Hematopoietic multipotent progenitor cell treated with erythropoietin and hydrocortisone succinate and interleukin-3 and kit ligand, for 6 days (in vitro differentiated cells): ENCODE data around the gene GUCA2B.

ENCODE experiments used
- DNase-seq: peaks from one replicate; pipeline ENCODE4 v3.0.0-alpha.2; 2015

The GUCA2B gene

DNA sequence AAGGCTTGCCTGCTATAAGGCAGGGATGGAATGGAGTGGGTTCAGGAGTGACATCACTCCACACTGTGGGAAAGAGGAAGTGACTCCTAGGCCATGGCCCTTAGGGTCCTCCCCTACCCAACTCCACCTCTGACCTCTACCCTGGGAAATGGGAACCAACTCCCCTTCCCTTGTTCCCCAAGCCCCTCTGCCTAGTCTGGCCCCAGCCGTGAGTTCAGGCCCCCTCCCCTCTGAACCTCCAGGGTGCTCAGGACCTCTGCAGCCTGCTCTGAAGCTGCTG lies 15.1 kb downstream of the GUCA2B start:
- no peak for DNase-seq

DNA sequence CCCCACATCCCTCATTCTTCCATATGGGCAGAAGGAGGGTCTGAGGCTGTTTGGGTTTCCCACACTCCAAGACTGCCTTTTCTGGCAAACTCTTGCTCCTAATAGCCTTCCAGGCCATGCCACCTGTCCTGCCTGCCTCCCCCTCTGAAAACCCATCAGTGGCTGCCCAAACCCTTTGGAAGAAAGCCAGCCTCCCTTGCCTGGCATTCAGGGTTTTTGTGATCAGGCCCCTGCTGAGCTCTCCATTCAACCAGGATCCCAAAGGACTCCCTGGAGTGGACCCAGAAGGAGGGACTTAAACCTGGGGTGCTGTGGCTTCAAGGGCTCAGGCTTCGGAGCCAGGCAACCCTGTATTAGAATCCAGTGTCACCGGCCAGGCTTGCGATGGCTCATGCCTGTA lies 15.6 kb downstream of the GUCA2B start:
- no peak for DNase-seq

- no peak for DNase-seq
These were observed 17.8 kb downstream of the GUCA2B start for GRCh38 chr1:42170779-42171621.

GRCh38 chr1:42171679-42172266 lies 18.6 kb downstream of the GUCA2B start:
- DNase-seq, result no peak

- DNase-seq, result no peak
These were observed 19.3 kb downstream of the GUCA2B start for GRCh38 chr1:42172381-42173133.

DNA sequence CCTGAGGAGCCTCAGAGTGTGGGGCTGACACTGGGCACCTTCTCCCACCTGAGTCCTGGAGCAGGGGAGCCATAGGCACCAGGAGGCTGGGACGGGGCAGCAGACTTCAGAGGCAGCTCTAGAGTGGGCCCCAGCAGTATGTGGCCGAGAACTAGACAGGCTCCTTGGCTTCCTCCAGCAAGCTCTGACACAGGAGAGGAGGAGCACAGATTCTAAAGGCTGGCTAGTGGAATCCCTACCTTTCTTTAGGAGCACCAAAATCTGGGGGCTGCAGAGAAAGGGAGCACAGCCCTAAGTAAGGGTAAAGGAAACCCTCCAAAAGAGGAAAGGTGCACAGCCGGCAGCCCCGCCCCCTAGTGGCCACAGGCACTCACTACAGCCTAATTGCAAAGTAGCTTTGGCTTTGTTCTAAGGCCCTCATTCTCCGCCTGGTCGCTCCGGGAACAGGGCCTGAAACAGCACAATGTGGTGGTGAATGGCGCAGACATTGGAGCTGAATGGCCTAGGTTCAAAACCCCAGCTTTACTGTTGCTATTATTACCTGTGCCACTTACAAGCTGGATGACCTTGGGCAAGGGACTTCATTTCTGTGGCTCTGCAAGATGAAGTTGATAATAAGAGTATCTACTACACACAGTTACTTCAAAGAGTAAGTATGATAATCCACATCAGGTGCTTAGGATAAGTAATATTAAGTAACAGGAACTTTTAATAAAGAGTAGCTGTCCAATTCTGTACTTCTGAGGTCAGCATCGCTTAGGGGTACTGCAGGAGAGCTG lies 20.1 kb downstream of the GUCA2B start:
- peak; percentile 74 for DNase-seq

DNA sequence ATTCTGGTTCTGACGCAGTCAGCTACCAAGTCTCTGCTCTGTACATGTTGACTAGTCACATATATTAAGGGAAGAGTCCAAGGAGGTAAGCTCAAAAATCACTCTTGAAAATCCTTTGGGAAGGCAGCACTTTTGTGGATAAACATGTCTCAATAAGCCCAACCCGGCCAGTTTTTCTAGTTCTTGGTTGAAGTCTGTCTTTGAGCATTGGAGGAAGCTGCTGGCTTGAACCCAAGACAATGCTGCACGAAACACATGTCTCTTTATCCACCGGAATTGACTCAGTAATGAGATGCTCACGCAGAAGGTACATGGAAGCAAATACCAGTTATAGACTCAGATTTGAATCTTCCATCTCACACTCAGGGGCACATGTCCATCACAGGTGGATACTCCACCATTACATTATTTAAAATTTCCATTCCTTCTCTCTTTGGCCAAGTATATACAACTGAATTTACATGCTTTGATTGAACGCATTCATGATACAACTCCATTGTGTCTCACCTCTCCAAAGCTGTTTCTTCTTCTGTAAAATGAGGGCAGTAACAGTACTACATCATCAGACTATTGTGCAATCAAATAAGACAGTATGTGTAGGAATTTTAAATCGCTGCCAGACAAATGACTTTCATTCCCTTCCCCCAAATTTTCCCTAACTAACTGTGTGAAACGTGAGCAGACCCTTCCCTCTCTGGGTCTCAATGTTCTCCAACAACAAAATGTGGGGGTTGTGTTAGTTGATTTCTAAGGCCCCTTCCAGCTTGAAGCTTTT lies 20.9 kb downstream of the GUCA2B start:
- DNase-seq, result no peak

DNA sequence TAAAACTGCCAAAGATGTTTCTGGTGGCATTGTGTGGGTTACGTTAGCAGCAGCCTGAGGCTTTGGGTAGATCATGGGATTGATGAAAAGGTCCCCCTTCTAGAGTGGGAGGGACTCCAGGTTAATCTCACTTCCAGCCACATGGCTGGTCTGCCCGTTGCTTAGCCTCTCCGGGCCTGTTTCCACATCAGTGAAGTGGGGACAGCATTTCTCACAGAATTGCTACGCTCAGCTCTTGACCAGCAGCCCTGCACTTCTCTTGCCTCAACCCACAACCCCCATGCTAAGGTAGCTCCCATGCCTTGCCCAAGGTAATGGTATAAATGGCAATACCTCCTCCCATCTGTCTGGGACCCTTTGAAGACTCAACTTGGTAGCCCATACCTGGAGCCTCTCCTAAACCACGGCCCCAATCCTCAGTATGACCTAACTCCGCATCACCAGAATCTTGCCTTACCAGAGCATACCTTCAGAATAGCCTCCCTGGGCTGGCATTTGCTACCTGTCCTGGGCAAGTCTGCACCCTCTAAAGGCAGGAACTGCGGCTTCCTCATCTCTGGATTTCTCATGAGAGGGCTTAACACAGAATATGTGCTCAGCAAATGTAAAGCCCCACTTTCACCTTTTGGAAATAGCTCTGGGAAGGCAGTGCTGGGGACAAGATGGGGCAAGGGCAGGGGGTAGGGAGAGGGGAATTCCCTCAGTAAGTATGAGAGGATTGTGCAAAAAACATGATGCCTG lies 22.3 kb downstream of the GUCA2B start:
- DNase-seq, result no peak

GRCh38 chr1:42176902-42177519 lies 23.8 kb downstream of the GUCA2B start:
- DNase-seq, result peak; percentile 80

DNA sequence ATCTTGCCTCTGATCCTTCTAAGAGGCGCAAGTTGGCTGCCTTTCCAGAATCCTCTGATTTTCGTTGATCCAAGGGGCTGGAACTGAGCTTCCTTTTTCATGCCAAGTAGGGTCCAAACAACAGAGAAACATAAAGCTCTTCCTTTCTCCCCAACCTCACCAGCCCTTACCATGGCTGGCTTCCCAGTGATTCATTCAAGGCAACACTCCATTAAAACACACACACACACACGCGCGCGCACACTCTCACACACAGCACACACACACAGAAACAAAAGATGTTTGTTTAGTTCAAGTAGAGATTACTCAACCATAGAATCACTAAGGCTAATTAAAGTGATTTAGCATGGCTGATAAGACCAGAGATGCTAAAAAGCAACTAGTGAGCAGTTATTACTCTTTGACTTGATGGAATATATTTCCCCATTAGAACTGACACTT lies 24.4 kb downstream of the GUCA2B start:
- no peak for DNase-seq

DNA sequence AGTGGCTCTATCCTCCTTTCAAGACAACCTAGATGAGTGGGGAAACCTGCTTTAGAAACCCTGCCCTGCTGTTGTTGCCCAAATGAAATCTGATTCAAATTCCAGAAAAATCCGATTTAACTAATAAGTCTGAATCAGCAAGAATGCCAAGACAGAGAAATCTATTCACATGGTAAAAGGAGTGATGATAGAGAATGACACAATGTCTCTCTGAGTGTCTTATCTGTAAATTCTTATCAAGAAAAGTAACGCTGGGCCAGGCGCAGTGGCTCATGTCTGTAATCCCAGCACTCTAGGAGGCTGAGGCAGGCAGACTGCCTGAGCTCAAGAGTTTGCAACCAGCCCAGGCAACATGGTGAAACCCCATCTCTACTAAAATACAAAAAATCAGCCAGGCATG lies 25.0 kb downstream of the GUCA2B start:
- DNase-seq, result peak; percentile 49

GRCh38 chr1:42179275-42179674 lies 26.1 kb downstream of the GUCA2B start:
- peak; percentile 18 for DNase-seq

- DNase-seq, result no peak
These were observed 26.7 kb downstream of the GUCA2B start for GRCh38 chr1:42179900-42180329.

DNA sequence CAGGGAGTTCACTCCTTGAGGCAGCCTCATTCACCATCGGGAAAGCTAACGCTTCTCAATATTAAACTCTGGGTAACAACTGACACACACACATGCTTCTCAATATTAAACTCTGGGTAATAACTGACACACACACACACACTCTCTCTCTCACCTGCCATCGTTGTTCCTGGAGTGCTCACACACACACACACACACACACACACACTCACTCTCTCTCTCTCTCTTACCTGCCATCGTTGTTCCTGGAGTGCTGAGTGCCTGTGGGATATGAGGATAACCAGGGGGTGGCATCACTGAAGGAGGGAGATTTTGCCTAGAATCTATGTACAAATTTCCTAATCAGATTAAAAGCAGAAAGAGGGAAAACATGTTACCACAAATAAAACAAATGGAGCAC lies 28.5 kb downstream of the GUCA2B start:
- DNase-seq, result no peak

- DNase-seq, result no peak
These were observed 30.2 kb downstream of the GUCA2B start for GRCh38 chr1:42183210-42183956.

- DNase-seq, result no peak
These were observed 30.7 kb downstream of the GUCA2B start for GRCh38 chr1:42183957-42184268.

GRCh38 chr1:42184616-42185015 lies 31.4 kb downstream of the GUCA2B start:
- DNase-seq, result no peak

- DNase-seq, result no peak
These were observed 32.9 kb downstream of the GUCA2B start for GRCh38 chr1:42186152-42186551.

- no peak for DNase-seq
These were observed 37.0 kb downstream of the GUCA2B start for GRCh38 chr1:42189931-42190853.
